Measurements from ENCODE around the gene RAB14.

Gene RAB14

DNA sequence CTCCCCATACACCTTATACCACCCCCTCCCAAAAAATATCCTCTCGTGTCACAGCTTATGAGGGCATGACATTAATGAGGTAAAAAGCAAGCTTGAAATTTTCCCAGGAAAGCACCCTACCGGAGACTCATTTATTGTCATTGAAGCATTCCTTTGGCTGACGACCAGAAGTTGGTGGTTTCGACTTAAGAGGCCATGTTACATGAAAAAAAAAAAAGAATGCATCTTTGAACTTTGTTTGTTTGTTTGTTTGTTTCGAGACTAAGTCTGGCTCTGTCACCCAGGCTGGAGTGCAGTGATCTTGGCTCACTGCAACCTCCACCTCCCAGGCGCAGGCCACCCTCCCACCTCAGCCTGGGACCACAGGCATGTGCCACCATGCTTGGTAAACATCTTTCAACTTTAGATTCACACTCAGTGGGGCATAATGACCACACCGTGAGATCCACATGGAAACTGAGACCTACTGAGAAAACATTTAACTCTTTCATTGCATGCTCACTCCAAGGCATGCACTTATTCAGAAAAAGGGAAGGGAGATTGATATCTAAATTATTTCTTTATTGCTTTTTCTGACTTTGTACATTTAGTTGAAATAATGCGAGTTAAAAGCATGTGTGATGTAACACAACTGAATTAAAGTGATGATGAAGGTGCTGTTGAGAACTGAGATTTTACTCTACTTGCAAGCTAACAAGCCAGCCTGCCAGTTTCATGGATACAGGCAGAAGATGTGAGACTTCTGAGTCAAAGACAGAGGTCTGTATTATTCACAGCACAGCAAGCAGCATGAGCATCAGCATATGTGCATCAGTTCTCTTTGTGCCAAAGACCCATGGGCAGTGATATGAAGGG lies 5.1 kb upstream of the RAB14 start (continued):
- TF ChIP-seq ZNF302 (tag by site-specific recombination; IDR thresholded peaks at IDR 0.05; ENCODE audit: low read depth) (no peak), ZNF19 (tag by site-specific recombination; IDR thresholded peaks at IDR 0.05; ENCODE audit: low read depth) (no peak), MYNN (tag by site-specific recombination; IDR thresholded peaks at IDR 0.05; ENCODE audit: borderline replicate concordance) (no peak)
- TF ChIP-seq, protein P1, sequence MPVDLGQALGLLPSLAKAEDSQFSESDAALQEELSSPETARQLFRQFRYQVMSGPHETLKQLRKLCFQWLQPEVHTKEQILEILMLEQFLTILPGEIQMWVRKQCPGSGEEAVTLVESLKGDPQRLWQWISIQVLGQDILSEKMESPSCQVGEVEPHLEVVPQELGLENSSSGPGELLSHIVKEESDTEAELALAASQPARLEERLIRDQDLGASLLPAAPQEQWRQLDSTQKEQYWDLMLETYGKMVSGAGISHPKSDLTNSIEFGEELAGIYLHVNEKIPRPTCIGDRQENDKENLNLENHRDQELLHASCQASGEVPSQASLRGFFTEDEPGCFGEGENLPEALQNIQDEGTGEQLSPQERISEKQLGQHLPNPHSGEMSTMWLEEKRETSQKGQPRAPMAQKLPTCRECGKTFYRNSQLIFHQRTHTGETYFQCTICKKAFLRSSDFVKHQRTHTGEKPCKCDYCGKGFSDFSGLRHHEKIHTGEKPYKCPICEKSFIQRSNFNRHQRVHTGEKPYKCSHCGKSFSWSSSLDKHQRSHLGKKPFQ (tag by site-specific recombination; IDR thresholded peaks at IDR 0.05): 0 out of 2 replicates have a peak, but pooled peaks have one; percentile 19

DNA sequence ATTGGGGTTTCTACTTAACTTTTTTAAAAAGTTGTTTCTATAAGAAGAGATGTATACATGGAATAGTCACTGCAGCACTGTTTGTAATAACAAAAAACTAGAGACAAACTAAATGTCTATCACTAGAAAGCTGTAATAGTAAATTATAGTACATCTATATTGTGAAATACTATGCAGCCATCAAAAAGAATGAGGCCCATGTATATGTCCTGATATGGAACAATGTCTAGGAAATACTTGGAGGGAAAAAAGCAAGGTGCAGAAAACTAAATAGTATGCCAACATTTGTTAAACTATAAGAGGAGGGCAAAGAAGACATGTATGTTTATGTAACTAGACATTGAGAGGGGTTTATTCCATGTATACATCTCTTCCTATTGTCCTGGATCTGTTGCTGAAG lies 2.9 kb upstream of the RAB14 start:
- Histone ChIP-seq H3K36me3 (ENCODE audit: control insufficient read depth in 2 of 2, insufficient read depth in 1 of 2, low read length in 2 of 2) (no peaks in the 10 kb centered on the region), H3K9me3 (ENCODE audit: control insufficient read depth, insufficient read depth, low read depth, low read length) (no peaks in the 10 kb centered on the region), H3K4me3 (ENCODE audit: low read depth, low read length) (no peak overlapping the region), H3K27ac (ENCODE audit: extremely low read depth, low read depth, low read length) (no peak overlapping the region), H3K4me1 (ENCODE audit: control insufficient read depth, insufficient read depth, low read length) (no peaks in the 10 kb centered on the region)
- no peak for TF ChIP-seq ZNF600 (tag by site-specific recombination; IDR thresholded peaks at IDR 0.05)
- no peak for TF ChIP-seq ZNF214 (tag by site-specific recombination; IDR thresholded peaks at IDR 0.05; ENCODE audit: borderline replicate concordance)
- TF ChIP-seq ZNF146 (tag by site-specific recombination; IDR thresholded peaks at IDR 0.05): peak; percentile 86
- ChIA-PET POLR2A (no interaction called here), CTCF (interaction anchor here (1.3 to 1.9 kb wide), 4 partner anchors 9 to 219 kb away, joined by 3 to 10 read pairs (median 3); no protein-coding TSS in a partner anchor)

DNA sequence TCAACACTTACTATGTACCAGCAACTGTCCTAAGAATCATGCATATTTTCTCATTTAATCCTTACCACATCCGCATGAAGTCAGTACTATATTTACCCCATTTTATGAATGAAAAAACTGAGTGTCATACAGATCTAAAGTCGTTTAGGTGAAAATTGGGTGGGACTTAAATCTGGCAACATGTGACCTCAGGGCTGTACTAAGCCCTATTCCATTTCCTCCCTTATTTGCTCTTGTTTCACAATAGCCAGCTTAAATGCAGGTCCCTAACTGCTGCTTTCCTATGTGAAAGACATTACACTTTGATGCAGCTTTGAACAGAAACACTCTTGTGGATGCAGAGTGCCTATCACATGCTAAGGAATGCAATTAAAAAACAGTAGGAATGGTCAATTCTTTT lies 2.5 kb upstream of the RAB14 start:
- CTCF ChIA-PET: interaction anchor here (1.3 to 1.9 kb wide), 3 partner anchors 10 to 218 kb away, joined by 3 to 10 read pairs (median 3); no protein-coding TSS in a partner anchor
- POLR2A ChIA-PET: no interaction called here
- TF ChIP-seq ZNF174 (tag by site-specific recombination; IDR thresholded peaks at IDR 0.05) (no peak), ZNF664 (tag by site-specific recombination; IDR thresholded peaks at IDR 0.05) (0 out of 2 replicates have a peak, but pooled peaks have one; percentile 9)

DNA sequence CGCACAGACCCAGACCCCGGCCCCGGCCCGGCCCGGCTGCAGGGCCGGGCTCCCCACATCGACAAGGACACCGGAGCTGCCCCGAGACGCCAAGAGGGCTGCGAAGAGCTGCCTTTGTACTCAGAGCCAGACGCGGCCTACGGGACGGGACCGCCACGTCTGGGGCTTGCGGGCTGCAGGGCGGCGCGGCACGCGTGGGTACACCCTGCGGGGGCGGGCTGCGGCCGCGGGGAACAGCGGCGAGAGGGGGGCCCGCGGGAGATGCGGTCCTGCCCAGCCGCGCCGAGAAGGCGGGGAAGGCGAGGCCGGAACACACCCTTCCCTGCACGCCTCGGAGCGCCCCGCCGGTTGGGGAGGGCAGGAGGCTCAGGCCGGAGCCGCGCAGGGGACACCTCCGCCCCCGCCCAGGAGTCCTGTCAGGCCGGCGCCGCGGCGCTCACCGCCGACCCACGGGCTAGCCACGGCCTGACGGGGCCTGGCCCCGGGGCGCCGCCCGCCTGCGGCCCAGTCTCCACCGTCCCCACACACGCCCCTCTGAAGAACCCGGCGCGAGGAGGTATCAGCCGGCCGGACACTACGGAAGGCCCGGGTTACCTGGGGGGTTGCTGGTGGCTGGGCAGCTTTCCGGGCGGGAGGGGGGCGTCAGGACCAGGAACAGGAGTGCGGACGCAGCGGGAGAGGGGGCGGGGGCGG lies 478 bp downstream of the RAB14 start:
- ChIA-PET CTCF (interaction anchor here (0.6 to 5.2 kb wide), 10 partner anchors 11 to 619 kb away, joined by 3 to 36 read pairs (median 4); no protein-coding TSS in a partner anchor), POLR2A (interaction anchor here (0.7 to 1.2 kb wide), 9 partner anchors 10 to 408 kb away, joined by 3 to 7 read pairs (median 3); partner anchors contain the start of gene FBXW2)
- H3K27ac ChIP-seq (ENCODE audit: extremely low read depth, low read depth, low read length): peak overlapping the region; percentile 87
- no peaks in the 10 kb centered on the region for H3K9me3 ChIP-seq (ENCODE audit: control insufficient read depth, insufficient read depth, low read depth, low read length)
- H3K36me3 ChIP-seq (ENCODE audit: control insufficient read depth in 2 of 2, insufficient read depth in 1 of 2, low read length in 2 of 2): no peaks in the 10 kb centered on the region
- peak overlapping the region; percentile 95 for H3K4me3 ChIP-seq (ENCODE audit: low read depth, low read length)
- peaks cover 4% of the 10 kb centered on the region; the same call in 1 of the 2 replicates for H3K4me1 ChIP-seq (ENCODE audit: control insufficient read depth, insufficient read depth, low read length)
- TF ChIP-seq, protein P2, sequence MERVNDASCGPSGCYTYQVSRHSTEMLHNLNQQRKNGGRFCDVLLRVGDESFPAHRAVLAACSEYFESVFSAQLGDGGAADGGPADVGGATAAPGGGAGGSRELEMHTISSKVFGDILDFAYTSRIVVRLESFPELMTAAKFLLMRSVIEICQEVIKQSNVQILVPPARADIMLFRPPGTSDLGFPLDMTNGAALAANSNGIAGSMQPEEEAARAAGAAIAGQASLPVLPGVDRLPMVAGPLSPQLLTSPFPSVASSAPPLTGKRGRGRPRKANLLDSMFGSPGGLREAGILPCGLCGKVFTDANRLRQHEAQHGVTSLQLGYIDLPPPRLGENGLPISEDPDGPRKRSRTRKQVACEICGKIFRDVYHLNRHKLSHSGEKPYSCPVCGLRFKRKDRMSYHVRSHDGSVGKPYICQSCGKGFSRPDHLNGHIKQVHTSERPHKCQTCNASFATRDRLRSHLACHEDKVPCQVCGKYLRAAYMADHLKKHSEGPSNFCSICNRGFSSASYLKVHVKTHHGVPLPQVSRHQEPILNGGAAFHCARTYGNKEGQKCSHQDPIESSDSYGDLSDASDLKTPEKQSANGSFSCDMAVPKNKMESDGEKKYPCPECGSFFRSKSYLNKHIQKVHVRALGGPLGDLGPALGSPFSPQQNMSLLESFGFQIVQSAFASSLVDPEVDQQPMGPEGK (tag by site-specific recombination; IDR thresholded peaks at IDR 0.05): no peak
- TF ChIP-seq ZNF10 (tag by site-specific recombination; IDR thresholded peaks at IDR 0.05): no peak
- TF ChIP-seq, protein P3, sequence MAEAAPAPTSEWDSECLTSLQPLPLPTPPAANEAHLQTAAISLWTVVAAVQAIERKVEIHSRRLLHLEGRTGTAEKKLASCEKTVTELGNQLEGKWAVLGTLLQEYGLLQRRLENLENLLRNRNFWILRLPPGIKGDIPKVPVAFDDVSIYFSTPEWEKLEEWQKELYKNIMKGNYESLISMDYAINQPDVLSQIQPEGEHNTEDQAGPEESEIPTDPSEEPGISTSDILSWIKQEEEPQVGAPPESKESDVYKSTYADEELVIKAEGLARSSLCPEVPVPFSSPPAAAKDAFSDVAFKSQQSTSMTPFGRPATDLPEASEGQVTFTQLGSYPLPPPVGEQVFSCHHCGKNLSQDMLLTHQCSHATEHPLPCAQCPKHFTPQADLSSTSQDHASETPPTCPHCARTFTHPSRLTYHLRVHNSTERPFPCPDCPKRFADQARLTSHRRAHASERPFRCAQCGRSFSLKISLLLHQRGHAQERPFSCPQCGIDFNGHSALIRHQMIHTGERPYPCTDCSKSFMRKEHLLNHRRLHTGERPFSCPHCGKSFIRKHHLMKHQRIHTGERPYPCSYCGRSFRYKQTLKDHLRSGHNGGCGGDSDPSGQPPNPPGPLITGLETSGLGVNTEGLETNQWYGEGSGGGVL (tag by site-specific recombination; IDR thresholded peaks at IDR 0.05): no peak
- TF ChIP-seq ZNF354C (tag by site-specific recombination; IDR thresholded peaks at IDR 0.05; ENCODE audit: borderline replicate concordance, low read depth): no peak
- TF ChIP-seq IKZF3 (tag by site-specific recombination; IDR thresholded peaks at IDR 0.05): no peak
- TF ChIP-seq PRDM1 (tag by site-specific recombination; IDR thresholded peaks at IDR 0.05): no peak
- TF ChIP-seq ZFHX2 (tag by site-specific recombination; conservative IDR thresholded peaks at IDR 0.05): peak; percentile 83
- TF ChIP-seq KLF16 (tag by site-specific recombination; IDR thresholded peaks at IDR 0.05): peak; percentile 45; the same call in 1 of the 2 replicates
- TF ChIP-seq, protein P4, sequence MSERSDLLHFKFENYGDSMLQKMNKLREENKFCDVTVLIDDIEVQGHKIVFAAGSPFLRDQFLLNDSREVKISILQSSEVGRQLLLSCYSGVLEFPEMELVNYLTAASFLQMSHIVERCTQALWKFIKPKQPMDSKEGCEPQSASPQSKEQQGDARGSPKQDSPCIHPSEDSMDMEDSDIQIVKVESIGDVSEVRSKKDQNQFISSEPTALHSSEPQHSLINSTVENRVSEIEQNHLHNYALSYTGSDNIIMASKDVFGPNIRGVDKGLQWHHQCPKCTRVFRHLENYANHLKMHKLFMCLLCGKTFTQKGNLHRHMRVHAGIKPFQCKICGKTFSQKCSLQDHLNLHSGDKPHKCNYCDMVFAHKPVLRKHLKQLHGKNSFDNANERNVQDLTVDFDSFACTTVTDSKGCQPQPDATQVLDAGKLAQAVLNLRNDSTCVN (tag by site-specific recombination; optimal IDR thresholded peaks at IDR 0.05): no peak
- TF ChIP-seq ZNF747 (tag by site-specific recombination; IDR thresholded peaks at IDR 0.05): no peak

More for the DNA sequence above, 2.5 kb upstream of the RAB14 start:
- H3K9me3 ChIP-seq (ENCODE audit: control insufficient read depth, insufficient read depth, low read depth, low read length): no peaks in the 10 kb centered on the region
- H3K4me1 ChIP-seq (ENCODE audit: control insufficient read depth, insufficient read depth, low read length): 0 out of 2 replicates have a peak, but pooled peaks cover 4% of the 10 kb centered on the region
- no peak overlapping the region for H3K4me3 ChIP-seq (ENCODE audit: low read depth, low read length)
- no peaks in the 10 kb centered on the region for H3K36me3 ChIP-seq (ENCODE audit: control insufficient read depth in 2 of 2, insufficient read depth in 1 of 2, low read length in 2 of 2)
- H3K27ac ChIP-seq (ENCODE audit: extremely low read depth, low read depth, low read length): no peak overlapping the region

Measured in HEK293 (cell line).